AML-193 (cell line): ENCODE results near the gene GABRD.

Source experiments
- DNase-seq, 2 experiments: peaks; one replicate each; lab custom pipeline; 2025; lab: John Stamatoyannopoulos, UW

Gene GABRD

GRCh38 chr1:2039251-2039650 lies 20.1 kb downstream of the GABRD start:
- DNase-seq = no peak

DNA sequence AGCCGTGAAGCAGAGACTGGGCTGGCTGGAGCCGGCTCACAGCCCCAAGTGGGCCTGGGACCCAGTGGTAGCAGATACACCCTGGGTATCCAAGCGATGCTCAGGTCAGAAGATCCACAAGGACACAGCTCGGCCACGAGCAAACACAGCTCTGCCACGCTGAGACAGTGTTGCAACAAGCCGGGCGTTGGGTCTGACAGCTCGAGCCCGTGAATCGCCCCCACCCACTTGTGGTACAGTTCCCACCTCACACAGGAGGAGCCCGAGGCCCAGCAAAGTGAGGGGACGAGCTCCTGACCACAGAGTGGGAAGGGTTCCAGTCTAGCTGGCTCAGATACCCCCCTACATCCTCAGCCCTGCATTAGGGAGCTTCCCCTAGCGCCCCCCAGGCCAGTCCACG lies 22.2 kb downstream of the GABRD start:
- no peak for DNase-seq

GRCh38 chr1:2041887-2042286 lies 22.7 kb downstream of the GABRD start:
- no peak for DNase-seq

DNA sequence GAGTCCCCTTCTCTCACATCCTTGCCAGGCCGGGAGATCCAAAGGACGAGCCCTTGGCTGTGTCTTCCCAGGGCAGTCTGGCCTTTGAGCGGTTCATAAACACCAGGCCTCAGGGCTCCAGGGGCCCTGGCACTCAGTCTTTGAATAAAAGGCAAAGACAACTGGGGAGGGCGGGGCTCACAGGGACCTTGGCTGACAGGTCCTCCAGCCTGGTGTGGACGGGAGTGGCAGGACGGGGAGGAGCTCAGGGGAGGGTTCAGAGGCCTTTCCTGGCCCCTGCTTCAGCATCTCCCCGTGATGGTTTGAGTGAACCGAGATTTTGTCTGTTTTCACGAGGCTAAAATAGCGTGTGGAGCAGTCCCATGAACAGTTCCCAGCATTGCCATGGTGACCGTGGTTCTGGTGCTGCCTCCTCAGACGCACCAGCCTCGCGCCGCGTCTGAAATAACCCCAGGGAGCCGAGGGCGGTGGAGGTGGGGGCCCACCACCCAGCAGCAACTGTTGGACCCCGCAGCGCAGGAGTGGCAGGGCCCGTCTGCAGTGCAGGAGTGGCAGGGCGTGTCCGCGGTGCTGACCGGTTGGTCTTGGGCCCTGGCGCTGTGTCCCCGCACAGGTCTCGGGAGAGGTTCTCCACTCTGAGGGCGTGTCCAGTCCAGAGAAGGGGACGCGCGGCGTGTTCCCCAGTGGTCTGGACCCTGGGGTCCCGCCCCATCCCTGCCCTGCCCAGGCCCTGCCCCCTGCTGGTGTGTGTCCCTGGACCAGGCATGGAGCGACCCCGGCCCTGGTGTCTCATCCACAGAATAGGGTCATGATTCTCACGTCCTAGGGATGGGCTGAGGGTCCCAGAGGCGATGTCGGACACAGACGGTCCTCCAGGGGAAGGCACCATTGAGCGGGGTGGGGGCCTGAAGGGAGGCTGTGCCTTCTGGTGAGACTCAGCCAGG lies 24.0 kb downstream of the GABRD start:
- no peak for DNase-seq

DNA sequence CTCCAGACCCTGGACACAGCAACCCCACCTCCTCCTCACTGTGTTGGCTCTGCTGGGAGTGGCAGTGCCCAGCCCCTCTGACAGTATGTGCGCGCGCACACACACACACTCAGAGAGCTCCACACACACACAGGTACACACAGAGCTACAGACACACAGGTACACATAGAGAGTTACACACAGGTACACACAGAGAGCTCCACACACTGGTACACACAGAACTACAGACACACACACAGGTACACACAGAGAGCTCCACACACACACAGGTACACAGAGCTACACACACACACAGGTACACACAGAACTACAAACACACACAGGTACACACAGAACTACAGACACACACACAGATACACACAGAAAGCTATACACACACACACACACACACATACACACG lies 24.7 kb downstream of the GABRD start:
- DNase-seq = no peak

DNA sequence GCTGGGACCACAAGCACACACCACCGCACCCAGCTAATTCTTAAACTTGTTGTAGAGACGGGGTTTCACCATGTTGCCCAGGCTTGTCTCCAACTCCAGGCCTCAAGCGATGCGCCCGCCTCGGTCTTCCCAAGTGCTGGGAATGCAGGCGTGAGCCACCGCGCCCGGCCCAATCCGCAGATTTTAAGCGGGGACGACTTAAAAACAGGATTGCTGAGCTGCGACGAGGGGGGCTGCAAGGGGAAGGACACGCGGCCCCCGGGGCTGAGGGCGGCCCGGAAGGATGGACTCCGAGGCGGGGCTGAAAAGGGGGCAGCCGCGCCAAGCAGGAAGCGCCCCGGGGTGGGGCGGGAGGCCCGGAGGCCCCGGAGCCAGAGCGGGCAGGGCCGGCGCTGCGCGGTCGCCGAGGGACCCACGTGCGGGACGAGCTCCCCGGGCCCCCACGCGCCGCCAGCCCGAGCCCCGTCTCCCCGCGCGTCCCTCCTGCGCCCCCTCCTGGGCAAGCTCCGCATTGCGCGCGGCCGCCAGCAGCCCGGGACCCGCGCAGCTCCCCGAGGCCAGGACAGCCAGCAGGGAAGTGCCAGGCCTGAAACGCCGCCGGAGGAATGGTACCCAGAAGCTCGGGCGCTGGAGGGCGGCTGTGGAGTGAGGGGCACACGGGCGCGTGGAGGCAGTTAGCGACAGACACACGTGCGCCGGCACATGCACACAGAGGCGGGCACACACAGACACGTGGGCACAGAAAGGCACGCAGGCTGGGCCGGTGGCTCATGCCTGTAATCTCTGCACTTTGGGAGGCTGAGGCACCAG lies 25.6 kb downstream of the GABRD start:
- DNase-seq = peak; percentile 24 to 41

GRCh38 chr1:2045468-2046173 lies 26.5 kb downstream of the GABRD start:
- no peak for DNase-seq

DNA sequence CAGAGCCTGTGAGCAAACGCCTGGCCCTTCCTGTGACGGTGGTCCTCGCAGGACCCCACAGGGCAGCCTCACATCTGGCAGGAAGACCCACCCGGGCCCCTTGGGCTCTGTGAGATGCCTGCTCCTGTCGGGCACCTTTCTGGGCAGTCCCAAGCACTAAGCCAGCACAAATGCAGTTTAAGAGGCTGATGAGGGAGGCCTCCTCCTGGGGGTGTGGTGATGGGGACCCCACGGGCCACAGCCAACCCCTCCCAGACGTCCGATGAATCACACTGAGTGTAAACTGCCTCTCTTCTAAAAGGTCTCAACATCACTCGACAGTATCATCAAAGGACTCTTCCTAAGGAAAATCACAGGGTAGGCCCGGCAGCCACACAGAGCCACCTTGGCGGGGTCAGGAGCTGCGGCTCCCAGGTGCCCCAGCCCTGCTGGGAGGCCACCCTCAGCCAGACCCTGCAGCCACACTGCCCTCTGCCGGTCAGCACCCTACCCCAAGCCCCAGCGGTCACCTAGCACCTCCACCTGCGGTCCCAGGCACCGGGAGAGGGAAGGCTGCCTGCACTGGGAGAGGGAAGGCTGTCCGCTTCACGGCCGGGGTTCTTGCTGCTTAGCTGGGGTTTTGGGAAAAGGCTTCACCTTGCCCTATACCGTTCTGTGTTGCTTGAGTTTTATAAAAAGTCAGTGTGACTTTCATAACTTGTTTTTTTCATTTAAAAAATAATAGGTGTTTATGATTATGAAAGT lies 27.2 kb downstream of the GABRD start:
- no peak for DNase-seq

DNA sequence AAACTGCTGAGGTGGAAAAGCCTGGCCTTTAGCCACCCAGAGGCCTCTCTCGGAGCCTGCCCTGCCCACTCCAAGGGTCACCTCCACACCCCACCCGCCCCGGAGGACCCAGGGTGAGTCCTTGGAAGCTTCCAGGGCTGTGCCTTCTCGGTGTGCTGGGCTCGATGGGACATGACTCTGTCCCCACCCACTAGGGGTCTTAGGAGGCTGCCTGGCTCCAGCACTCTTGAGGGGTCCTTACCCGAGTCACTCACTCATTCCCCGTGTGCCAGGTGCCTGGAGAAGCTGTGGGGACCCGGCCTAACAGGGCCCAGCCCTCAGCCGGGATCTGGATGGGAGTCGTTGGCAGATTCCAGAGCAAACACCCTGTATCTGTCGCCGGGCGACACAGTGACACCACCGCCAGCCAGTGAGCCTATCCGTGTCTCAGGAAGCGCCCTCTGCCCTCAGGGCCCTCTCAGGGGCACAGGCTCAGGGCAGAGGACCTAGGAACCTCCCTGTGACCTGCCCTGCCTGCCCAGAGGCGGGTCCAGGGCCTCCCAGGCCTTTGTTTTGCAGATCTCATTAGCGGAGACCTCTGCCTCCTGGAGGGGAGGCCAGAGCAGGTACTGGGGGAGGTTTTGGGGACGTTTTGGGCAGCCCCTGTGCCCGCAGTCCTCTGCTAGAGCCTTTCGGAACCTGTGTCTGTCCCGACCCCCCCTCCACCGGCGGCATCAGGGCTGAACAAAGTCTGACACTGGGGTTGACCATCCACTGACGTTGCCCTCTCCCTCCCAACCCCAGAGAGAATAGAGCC lies 28.0 kb downstream of the GABRD start:
- no peak for DNase-seq

DNA sequence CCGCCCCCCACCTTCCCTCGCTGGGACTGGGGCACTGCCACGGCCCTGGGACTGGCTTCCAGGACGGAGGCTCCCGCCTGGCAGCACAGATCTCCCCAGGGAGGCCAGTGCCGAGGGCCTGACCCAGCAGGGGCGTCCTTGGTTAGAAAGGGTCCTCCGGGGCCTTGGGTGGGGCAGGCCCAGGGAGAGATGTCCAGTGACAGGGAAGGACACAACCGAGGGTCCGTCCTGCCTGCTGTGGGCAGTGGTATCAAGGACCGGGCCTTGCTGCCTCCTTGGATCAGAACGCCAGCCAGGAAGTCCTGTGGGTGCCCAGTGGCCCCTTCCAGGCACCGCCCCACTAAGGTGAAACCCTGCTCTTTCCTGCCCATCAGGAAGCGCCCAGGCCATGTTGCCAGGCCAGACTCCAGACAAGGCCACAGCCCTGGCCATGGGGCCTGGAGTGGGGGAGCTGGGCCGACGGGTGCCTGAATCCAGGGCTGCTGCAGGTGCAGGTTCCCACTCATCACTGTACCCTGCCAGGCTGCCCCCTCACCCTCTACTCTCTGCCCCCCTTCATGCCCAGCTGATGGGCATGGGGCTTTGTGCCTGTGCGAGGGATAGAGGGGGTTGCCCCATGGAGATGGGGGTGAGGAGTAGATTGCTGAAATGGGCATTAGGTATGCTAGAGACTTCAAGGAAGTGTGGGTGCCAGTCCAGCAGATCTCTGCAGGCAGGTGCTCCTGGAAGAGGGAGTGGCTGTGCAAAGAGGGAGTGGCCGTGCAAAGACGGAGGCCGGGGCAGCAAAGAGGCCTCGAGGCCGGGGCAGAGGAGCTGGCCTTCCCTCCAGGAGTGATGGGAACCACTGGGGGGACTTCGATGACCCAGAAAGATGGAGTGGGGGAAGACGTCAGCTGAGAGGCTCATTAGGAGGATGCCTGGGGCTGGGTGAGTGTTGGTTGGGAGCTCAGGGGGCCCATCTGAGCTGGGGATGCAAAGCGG lies 28.9 kb downstream of the GABRD start:
- no peak for DNase-seq

DNA sequence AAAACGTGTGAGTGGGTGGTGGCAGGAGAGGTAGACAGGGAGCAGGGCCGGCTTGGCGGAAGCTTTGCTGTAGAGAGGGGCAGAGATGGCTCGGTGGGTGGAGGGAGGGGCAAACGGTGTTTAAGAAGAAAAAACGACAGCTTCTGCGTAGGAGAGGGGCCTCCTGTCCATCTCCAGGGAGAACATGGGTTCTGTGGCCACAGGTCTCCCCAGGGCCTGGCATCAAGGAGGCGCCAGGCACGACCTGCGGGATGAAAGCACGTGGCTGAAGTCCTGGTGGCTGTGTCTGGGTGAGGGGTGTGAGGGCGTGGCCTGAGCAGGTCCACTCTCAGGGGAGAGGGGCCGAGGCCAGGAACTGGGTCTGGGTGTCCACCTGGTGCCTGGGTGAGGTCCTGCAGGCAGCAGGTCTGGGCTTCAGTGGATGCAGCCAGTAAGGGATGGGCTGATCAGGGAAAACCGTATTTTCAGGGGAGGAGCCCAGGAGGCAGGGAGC lies 30.1 kb downstream of the GABRD start:
- no peak for DNase-seq

DNA sequence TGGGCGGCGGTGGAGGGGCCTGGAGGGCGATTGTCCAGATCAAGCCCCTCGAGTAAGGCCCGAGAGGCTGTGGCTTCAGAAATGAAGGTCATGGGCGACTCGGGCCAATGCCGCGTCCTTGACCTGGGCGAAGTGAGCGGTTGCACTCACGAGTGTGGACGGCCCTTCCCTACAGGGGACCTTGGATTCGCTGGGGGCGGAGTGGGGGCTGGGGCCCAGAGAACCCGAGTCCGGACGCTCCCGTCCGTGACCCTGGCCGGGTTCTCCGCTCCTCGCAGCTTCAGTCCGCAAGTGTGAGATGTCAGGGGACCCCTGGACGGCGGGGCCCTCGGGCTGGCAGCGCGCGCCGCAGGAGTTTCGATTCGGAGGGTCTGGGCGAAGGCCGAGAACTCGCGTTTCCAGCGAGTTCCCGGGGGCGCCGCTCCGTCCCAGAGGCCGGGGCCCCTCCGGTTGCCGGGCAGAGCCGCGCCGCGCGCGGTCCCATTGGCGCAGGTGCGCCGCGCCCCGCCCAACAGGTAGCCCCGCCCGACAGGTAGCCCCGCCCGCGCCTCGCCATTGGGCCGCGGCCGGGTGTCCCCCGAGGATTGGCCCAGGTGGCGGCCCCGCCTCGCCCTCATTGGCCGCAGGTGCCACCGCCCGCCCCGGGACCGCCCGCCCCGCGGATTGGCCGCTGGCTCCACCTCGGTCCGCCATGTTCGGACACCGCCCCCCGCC lies 30.7 kb downstream of the GABRD start, which contains the start of gene PRKCZ:
PRKCZ (plus strand) TSS at position 694 of the 714 bp plus-strand sequence. CDS start 220 bp downstream, outside the sequence.
- peak; percentile 62 to 72 for DNase-seq

- no peak for DNase-seq
Observed at GRCh38 chr1:2050461-2050792, 31.3 kb downstream of the GABRD start.

DNA sequence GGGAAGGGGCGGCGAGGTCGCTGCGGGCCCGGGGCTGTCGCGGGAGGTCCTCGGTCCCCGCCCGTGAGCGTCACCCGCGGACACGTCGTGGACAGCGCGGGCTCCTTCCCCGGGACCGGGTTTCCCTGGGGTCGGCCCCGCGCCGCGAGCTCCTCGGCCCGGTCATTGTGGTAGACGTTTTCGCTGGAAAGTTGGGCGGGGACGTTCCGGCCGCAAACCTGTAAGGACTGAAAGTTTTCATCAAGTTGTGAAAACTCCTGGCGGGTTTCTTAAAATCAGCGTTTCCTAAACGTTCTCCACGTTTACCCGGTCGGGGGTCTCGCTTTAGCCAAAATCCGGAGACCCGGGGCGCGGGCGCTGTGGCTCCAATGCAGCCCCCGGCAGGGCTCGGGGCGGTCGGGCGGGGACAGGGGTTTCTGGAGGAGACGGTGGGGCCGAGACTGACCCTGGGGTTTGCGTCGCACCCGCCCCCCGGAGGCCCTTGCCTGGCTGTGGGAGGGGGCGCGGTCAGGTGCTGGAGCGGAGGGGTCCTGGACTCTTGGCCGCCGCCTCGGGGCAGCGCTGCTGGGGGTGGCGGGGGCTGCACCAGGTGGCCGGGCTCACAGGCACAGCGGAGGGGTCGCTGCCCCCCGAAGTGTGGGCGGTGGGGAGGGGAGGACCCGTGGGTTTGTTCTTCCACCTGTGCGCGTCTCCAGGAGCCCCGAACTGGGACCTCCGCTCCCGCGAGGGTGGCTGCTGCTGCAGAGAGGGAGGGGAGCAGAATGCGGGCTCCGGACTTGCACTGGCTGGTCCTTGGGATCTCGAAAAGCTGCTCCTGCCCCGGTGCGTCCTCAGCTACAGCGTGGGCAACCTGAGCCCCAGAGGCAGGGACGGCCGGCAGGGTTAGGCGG lies 31.9 kb downstream of the GABRD start:
- no peak for DNase-seq

GRCh38 chr1:2052054-2052679 lies 33.0 kb downstream of the GABRD start:
- DNase-seq = no peak

DNA sequence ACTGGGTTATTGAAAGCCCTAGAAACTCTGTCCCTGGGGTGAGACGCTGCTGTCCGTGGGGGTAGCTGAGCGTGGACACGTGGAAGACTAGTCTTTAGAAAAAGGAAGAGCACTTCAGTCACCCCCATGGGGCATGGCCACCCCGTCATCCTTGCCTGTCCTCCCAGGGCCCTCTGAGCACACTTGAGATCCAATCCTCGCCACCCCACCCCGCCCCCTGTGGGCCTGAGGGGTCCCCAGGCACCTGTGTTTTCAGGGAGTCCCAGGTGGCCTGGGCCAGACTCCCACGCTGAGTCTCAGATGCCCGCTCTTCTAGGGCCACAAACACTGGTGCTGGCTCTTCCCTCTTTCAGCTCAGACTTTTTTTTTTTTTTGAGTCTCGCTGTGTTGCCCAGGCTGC lies 33.6 kb downstream of the GABRD start:
- no peak for DNase-seq

- no peak for DNase-seq
Observed at GRCh38 chr1:2053217-2053616, 34.1 kb downstream of the GABRD start.
